Activated naive CD4-positive, alpha-beta T cell (primary cell): ENCODE measurements around the gene ORC5.
"Not testable (repeated sequence)": the region's sequence is repeated elsewhere in the genome, so short reads cannot be mapped to it uniquely, and the experiment has no call there.

ENCODE experiments used
- DNase-seq, 4 experiments: peaks; one replicate each; lab custom pipeline; 2025; lab: John Stamatoyannopoulos, UW

ORC5 gene

GRCh38 chr7:104192434-104192833, 15.4 kb downstream of the ORC5 start:
- no peak for DNase-seq

- DNase-seq = no peak
These were observed 22.5 kb downstream of the ORC5 start for GRCh38 chr7:104185346-104185745.

DNA sequence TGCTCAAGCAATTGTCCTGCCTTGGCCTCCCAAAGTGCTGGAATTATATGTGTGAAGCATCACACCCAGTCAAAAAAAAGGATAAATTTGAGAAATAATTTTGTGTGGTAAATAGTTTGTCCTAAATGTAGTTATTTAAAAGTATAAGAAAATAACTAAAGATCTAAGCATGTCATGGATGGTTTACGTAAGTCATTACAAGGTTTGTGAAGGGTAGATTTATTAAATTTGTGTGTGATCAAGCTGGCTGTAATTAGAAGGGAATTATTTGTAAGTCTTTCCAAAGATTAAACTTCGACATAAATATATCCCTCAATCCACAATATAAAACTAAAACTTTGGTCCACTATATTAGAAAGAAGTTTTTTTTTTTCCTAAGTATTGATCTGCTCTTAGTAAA, 28.6 kb downstream of the ORC5 start:
- no peak for DNase-seq

GRCh38 chr7:104177565-104178083, 30.2 kb downstream of the ORC5 start:
- DNase-seq = not testable (repeated sequence)

- no peak for DNase-seq
These were observed 31.5 kb downstream of the ORC5 start for GRCh38 chr7:104176332-104176731.

GRCh38 chr7:104175361-104175984, 32.3 kb downstream of the ORC5 start:
- DNase-seq = no peak

GRCh38 chr7:104174798-104175197, 33.0 kb downstream of the ORC5 start:
- no peak for DNase-seq

GRCh38 chr7:104162081-104162480, 45.7 kb downstream of the ORC5 start:
- DNase-seq = no peak

DNA sequence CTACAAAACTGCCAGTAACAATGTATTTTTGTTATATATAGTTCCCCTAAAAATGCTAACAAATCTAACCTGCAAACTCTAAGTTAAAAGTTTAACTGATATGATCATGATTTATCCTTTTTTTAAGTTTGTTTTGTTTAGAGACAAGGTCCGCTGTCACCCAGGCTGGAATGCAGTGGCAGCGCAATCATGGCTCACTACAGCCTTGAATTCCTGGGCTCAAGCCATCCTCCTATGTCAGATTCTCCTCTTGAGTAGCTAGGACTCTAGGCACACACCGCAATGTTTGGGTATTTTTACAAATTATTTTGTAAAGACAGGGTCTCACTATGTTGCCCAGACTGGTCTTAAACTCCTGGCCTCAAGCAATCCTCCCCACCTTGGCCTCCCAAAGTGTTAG, 46.6 kb downstream of the ORC5 start:
- DNase-seq = no peak

DNA sequence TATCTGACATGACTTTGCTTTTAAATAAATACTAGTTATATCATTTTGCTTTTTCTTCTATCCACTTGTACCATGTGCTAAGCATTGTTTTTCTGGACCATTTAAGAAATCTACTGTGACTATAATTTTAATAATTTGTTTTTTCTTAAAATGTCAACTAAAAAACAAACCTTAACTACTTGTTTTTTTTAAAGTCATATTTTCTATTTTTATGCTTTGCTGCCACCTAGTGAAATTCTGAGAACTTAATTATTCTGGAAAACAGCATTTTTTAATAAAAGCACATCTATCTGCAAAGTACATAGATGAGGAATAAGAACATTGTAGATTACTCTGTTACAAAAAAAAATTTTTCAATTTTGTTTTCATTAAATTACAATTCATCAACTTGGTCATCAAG, 47.4 kb downstream of the ORC5 start:
- DNase-seq = no peak

DNA sequence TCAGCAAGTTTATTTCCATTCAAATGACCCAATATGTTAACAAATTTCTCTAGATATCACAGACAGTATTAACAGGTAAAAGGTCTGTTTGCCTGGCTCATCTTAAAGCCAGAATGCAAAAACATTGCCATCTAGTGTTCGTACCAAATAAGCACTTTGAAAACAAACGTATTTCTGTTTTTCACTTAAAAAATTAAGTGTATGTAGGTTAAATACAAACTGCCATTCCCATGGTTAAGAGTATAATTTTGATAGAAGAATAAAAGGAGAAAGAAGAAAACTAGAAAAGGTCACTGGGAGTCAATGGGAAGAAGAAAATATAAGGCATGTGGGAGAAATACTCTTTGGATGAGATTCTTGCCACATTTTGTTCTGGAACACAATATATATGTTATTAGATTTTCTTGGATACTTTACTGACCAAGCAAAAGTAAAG, 51.0 kb downstream of the ORC5 start:
- no peak for DNase-seq

- DNase-seq = no peak
These were observed 54.5 kb downstream of the ORC5 start for GRCh38 chr7:104153287-104153686.

- DNase-seq = no peak
These were observed 55.3 kb downstream of the ORC5 start for GRCh38 chr7:104152468-104152867.

GRCh38 chr7:104150470-104150869, 57.3 kb downstream of the ORC5 start:
- no peak for DNase-seq

- DNase-seq = no peak
These were observed 58.0 kb downstream of the ORC5 start for GRCh38 chr7:104149822-104150221.

- no peak for DNase-seq
These were observed 65.7 kb downstream of the ORC5 start for GRCh38 chr7:104142147-104142546.

DNA sequence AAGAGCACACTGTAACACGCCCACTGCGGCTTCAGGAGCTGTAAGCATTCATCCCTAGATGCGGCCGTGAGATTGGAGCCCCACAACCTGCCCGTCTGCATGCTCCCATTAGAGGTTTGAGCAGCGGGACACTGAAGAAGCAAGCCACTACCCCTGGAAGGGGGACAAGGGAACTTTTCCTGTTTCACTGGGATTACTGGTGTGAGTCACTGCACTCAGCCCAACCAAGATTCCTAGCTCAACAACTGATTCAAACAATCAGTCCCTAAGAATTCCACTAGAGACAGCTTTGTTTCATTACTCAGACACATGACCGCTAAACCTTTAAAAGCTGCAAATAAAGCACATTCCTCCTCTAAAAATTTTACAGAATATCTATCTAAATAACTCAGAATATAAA, 69.8 kb downstream of the ORC5 start:
- no peak for DNase-seq

DNA sequence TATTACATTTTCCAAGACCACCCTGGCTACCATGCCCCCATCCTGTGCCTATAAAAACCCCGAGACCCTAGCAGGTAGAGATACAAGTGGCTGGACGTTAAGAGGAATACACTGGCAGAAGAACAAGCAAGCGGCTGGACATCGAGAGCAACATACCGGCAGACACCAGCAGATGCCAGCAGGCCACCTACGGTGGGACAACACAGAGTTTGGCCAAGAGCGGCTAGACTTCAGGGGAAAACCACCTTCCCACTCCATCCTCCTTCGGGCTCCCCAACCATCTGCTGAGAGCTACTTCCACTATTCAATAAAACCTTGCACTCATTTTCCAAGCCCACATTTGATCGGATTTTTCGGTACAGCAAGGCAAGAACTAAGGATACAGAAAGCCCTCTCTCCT, 70.3 kb downstream of the ORC5 start:
- DNase-seq = no peak

- DNase-seq = no peak
These were observed 70.8 kb downstream of the ORC5 start for GRCh38 chr7:104136981-104137380.

- no peak for DNase-seq
These were observed 71.3 kb downstream of the ORC5 start for GRCh38 chr7:104136561-104136960.

GRCh38 chr7:104135760-104136558, 71.9 kb downstream of the ORC5 start:
- no peak for DNase-seq

GRCh38 chr7:104133238-104133637, 74.6 kb downstream of the ORC5 start:
- no peak for DNase-seq

DNA sequence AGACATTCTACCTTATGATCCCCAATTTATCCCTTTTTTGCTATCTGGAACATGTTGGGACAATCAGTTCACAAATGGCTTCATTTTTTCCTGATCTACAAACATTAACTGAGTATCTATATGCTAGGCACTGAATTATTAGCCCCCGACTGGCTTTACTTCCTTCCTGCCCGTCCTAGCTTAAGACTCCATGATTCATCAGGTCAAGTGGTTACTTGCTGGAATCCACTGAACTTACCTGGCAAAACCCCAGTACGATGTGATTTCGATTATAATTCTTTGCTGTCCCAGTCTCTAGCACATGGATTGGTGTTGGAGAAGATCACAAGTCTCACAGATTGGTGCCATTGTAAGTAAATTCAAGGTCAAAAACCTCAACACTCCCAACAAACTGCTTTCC, 77.1 kb downstream of the ORC5 start:
- DNase-seq = no peak

- no peak for DNase-seq
These were observed 80.6 kb downstream of the ORC5 start for GRCh38 chr7:104127204-104127603.
